Measurements from ENCODE around the gene FILIP1.

The FILIP1 gene

DNA sequence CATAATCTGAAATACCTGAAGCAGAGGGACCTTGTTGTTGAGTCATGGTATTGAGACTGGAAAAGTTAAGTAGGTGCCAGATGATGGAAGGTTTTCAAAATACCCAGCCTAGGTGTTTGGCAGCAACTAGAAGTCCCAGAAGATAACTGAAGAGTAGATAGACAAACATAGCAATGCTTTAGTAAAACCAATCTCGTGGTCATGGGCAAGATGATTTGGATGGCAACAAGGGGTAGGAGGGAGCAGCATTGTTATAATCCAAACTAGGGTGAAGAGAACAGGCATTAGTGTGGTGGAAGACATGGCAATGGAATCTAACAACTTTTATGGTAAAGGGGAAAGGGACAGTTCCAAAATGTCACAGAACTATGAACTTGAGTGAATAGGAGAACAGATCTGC is 2.3 kb downstream of the FILIP1 start:
- DNase-seq, result no peak

DNA sequence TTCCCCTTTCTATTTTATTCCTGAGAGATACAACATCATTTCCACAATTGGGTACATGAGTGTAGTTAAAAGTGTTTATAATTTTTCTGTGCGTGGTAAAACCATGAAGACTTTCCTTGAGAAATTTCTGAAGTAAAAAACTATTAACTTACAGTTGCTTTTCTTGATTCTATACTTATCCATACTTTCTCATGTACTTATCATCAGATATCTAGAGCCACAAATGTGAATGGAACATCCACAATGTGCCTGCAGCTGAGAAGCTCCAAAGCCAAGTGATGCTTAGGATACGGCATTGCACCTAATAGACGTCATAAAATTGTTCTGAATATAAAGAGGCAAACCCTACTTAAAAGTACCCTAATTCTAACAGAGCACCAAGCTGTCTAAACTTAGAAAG is 2.9 kb downstream of the FILIP1 start:
- DNase-seq, result no peak

DNA sequence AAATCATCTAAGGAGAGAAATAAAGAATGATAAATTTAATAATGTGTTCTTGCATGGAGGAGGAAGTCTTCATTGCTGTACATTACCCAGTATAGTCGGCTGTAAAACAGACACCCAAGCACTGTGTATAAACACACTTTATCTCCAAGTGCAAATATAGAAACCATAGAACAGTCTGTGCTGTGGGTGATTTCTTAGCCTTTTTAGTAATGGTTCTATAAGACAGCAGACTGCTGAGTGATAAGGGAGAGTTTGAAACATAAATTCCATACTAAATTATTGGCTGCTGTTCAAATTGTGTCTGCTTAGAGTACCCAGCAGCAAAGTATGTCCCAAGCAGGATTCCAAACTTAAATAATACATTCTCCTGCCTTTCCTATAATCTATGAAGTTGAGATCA is 4.6 kb downstream of the FILIP1 start:
- peak; percentile 18 for DNase-seq

DNA sequence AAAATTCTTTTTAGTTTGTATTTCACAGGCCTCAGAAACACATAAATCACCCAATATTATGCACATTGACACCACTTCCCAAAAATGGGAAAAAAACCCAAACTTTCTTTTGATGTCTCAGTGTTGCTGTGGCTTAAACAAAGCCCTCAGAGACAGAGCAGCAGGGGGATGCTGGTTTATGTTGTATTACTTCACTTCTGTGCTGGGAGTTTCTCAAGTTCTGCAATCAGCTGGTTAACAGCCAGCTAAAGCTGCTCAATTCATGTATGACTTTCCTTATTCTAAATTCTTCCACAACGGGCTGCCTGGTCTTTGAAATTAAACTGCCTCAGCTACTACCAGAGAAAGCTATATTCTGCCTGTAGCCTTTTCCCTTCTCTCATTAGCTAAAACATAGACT is 5.6 kb downstream of the FILIP1 start:
- DNase-seq, result peak; percentile 39

DNA sequence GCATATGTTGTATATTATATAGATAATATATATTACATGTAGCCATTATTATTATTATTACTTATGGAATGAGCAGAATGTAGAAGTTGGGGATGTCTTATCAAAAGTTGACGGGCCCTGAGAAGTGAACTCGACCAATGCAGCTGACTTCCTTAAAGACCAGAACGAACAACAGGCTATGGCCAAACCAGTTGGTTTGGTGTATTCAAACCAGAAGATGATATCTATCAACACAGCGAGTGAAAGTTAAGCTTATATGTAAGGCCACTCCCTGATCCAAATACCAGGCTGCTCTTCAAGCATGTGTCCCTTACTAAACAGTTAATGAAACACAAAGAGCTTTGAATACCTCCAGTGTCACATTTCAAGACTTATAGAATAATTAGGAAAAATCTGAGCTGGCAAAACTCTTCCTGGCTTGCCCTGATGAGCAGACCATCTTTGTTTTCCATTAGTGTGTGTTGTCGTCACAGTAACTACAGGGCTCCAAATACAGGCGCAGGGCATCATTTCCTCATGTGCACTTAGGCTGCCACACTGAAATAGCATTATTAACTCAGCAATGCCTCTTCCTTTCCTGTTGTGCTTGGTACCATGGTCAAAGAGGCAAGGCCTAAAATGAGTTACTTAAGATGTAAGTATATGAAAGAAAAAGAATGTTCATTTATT is 6.6 kb downstream of the FILIP1 start:
- no peak for DNase-seq

DNA sequence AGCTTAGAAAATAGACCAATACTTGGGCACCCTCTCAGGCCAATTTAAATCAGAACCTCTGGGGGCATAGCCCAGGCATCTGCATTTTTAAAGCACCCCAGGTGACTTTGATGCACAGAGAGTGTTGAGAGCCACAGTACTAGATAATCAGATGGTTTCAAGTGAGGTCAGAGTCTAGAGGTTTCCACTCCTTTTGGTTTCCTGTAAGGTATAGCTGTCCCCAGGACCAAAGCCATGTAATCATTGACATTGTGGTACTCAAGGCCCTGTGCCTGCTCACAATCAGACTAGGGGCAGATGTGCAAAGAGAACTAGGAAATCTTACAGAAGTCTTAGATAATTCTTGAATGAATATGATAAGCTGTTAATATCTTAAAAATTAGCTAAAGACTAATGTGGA is 9.1 kb downstream of the FILIP1 start:
- DNase-seq, result no peak

DNA sequence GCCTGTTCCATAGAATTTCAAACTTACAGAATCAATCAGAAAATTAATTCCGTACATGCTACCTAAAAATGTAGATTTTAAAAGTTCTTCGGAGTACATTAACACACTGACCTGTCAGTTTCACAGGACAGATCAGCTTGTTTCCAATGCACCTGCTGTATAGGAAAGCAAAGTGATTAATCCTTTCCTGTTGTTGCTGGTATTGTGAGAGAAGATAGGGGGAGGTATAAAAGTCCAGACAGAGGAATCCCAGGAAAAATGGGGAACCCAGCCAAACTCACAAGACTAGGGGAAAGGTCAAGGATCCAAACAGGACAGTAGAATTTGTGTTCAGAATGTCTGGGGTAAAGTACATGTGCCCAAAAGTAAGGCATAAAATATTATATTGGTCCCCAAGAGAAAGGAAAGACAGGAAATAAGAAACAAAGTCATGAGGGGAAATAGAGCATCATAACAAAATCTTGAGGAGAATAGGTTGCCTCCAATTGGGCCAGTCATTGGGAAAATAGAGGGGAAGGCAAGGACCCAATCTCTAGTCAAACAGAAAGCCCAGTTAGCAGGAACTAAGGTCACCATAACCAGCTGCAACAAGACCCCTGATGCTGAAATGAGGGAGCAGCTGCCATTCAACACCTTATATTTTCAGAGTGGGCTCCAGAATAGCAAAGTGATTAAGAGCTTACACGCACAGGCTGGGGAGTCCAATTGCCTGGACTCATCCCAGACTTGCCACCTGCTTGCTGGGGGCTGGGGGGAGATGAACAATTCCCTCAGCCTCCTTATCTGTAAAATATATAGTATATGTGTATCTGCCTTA is 10.3 kb downstream of the FILIP1 start:
- DNase-seq, result no peak

DNA sequence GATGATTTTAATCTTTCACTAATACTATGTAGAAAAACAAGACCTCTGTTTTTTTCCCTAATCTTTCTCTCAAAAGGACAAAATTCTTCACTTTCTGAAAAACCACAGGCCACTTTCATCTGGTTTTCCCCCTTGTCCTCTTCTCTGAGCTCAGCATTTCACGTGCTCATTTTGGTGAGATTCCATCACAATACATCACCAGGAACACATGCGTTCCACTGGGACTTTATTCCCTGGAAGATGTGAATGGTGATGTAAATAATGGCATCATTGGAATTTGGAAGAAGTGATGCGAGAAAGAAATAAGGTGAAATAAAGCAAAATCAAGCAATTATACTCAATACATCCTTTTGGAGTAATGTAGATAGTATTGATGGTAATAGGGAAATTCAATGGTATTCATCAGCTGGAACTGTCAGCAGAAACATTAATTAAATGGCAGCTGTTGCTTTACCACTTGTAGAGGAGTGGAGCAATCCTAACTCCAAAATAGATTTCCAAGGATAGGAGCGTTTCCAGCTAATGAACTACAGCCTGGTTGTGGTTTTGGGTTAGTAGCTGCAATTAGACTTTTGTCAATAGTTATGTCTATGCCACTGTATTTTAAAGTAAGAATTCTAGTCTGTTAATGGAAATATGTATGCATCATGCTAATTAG is 11.5 kb downstream of the FILIP1 start:
- DNase-seq, result no peak

DNA sequence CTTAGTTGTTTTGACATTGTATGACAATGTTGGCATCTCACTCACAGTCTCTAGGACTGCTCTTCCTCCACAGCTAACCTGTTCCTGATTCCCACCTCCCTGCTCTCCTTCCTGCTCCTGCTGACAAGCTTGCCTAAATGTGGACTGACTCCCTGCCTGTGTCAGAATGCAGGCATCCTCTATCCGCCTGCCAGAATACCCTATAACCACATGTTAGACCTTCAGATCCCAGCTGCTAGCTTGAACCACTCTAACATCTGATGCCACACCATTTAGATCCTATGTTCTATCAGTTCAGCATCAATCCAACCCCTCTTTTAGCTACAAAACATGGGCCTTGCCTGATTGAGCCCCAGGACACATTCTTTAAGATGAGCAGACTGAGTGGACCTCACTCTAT is 12.2 kb downstream of the FILIP1 start:
- no peak for DNase-seq

DNA sequence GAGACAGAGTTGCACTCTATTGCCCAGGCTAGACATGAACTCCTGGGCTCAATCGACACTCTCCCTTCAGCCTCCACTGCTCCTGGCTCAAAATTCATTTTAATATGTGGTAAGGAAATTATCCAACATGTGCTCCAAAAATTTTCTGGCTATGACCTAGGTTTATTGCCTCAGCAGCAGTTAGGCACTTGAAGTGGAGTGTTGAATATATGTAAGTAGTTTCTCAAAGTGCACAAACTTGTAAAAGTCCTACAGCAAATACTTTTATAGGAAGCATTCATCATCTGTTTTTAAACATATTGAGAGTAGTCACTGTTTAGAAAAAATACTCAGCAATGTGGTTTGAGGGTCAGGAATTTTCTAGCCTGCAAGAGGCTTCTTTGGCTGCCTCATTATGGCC is 13.2 kb downstream of the FILIP1 start:
- no peak for DNase-seq

DNA sequence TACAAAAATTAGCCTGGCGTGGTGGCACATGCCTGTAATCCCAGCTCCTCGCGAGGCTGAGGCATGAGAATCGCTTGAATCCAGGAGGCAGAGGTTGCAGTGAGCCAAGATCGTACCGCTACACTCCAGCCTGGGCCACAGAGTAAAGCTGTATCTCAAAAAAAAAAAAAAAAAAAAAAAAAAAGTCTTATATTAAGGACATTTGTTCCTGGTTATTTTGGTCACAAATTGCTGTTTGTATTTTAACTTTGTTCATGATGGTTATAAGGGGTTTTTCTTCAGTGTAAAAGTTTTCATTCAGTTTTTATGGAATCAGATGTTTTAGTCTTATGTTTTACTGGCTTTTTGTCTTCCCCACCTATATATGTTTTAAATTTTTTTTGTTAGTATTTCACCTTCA is 13.9 kb downstream of the FILIP1 start:
- no peak for DNase-seq

DNA sequence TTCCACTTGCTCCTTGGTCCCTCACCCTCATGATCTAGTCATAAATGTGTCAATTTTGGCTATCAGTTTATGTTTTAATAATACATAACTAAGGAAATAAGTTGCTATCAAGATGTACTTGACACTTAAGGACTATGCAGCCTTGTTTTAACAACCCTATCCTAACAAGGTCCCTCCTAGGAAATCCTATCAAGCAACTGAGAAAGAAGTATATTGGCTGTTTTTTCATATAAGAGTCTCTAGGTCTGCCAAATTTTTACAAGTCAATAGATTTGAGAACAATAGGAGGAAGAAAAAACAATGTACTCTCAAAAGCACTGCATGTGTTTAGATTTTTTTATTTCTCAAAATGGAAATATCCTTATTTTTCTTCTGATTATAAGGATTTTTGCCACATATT is 14.7 kb downstream of the FILIP1 start:
- no peak for DNase-seq

DNA sequence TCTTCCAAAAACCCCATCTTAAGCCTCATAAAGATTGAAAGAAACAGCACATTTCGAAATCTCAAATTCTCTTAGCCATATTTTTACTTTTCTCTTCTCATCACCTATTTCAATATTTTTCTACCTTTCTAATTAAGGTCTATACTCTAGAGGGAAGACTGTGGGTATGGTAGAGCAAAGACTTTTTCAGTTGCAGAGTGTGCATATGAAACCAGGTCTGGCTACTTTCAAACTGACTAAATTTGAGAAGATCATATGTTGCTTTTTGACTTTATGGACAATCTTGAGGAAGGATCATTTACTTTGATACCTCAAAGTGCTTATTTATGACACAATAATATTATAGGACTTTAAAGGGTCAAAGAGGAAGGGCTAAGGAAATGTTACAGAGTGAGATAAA is 20.7 kb downstream of the FILIP1 start:
- no peak for DNase-seq

DNA sequence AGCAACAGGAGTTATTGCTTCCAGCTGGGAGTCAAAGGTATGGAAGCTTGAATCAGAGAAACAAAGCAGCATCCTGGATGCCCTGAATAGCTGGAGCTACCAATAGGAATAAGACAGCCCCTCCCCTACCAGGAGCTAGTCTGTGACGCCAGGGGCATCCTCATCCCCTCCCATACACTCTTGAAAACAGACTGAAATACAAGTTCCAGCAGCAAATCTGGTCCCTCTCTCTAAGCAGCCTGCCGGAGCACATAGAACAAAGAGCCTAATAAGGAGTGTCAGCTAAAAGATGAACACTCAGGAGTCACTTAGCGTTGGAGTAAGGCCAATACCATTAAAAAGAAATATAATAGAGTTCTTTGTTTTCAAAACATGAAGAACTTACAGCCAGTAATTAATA is 25.6 kb downstream of the FILIP1 start:
- DNase-seq, result no peak

DNA sequence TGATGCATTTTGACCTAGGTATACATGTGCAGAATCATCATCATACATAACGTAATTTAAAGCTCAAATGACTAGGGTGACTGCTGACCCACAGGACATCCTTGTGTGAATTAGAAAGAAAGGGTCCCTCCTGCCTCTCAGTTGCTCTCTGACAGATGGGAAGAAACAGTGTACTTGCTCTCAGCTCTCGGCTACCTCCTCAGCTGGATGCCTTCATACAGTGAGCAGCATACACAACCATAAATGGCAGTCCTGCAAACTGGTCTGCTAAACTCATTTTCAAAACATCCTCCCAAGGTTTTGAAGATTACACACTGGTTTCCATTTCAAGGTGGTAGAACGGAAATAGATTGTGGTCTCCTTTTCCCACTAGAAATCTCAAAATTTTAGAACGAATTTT is 26.3 kb downstream of the FILIP1 start:
- no peak for DNase-seq

DNA sequence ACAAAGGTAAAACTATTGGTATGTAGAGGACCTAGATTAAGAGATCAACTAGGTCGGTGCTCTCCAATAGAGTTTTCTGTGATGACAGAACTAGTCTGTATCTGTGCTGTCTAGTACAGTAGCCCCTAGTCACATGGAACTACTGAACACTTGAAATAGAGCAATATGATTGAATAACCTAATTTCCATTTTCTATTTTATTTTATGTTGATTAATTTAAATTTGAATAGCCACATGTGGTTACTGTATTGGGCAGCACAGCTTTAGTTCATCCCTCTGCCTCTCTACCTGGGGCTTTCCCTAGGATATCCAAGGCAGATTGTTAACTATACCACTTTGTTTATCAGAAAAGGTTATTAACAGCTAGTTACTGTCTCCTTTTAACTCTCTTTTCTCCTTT is 27.0 kb downstream of the FILIP1 start:
- DNase-seq, result no peak

DNA sequence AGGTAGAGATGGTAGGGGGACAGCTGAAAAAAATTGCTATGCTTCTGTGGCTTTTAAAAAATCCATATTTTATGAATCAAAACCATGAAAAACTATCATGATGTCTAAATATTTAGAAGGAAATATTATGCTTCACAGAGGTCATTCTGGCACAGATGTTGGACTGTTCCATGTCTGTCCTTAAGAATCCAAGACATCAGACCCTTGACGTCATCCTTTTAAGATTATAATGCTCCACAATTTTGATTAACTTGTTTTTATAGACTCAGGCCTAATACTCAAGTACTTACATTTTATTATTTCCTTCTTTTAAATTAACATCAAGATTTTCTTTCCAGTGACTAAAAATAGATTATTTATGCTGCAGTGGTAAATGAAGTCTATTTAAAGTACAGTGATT is 29.7 kb downstream of the FILIP1 start:
- DNase-seq, result no peak

DNA sequence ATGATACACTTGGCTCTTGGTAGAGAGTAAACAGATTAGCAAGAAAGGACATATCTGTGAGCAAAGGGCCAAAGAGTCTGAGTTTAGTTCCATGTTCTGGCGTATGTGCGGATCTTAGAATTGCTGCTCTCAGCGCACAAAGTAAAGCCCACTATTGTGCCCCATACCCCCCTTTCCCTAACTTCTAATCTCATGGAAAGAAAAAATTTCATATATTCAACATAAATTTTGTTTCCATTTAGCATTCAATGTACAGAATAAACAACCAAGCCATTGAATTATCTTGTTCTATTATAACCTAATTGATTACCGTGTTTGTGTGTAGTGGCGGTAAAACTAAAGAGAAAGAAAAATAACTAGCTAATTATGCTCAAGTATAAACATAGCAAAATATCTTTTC is 30.5 kb downstream of the FILIP1 start:
- DNase-seq, result no peak

DNA sequence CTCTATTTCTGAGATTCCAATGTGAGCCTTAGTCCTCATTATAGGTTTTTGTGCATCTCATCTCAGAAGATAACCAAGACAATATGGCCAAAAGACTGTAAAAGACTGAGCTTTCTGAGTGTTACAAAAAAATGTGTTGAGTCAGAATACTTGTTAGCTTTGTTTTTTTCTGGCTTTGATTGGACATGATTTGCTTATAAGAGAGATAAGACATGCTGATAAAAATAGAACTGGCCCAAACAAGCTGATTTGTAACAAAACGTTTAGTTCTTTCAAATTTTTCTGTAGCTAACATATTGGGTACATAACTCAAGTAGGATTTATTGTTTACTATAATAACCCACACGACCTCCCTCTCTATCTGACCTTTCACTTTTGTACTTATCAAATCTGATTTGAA is 32.9 kb downstream of the FILIP1 start:
- DNase-seq, result peak; percentile 16

DNA sequence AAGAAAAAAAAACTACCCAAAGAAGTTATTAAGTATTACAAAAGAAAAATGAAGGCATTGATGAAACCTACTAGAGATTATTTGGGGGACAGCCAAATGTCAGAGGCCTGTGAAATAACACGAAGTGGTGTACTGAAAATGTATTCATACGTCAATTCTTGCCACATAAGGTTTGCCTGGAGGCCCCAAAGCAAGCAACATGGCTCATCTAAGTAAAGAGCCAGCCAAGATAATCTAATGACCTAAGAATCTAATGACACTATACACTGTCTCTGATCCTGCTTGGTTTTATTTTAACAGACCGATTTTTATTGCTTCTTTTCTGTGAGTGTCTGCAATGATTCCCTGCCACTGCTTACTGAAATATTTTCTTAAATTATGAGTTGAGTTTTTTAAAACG is 34.7 kb downstream of the FILIP1 start:
- DNase-seq, result no peak

DNA sequence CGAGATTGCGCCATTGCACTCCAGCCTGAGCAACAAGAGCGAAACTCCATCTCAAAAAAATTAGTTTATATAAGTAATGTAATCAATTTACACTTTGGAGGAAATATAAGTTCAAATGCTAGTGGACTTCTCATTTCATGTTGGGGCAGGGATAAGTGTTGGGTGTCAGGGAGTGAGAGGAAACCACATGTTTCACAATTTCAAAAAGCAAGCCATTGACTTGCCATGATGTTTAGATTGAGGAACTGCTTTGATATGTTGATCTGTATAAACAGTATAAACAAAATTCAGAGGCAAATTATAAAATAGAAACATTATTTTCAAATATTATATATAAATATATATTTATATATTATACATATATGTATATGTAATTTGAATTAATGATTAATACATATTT is 42.7 kb downstream of the FILIP1 start:
- no peak for DNase-seq

DNA sequence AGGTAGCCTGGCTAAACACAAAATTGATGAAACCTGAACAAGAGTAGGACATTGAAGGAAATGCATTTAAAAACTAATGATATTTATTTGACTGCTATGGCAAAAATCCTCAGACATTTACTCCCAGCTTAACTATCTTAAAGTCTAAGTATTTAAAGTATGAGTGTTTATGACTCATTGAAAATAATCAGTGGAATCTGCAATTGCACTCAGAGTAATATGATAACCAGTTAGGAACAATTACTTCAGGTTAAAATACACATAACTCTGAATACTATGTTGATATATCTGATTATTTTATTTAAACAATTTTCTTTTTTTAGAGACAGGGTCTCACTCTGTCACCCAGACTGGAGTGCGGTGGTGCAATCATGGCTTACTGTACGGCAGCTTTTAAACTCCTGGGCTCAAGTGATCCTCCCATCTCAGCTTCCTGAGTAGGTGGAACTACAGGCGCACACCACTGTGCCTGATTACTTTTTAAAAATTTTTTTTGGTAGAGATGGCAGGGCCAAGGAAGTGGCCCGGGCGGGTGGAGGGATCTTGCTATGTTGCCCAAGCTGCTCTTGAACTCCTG is 43.9 kb downstream of the FILIP1 start:
- peak; percentile 40 for DNase-seq

DNA sequence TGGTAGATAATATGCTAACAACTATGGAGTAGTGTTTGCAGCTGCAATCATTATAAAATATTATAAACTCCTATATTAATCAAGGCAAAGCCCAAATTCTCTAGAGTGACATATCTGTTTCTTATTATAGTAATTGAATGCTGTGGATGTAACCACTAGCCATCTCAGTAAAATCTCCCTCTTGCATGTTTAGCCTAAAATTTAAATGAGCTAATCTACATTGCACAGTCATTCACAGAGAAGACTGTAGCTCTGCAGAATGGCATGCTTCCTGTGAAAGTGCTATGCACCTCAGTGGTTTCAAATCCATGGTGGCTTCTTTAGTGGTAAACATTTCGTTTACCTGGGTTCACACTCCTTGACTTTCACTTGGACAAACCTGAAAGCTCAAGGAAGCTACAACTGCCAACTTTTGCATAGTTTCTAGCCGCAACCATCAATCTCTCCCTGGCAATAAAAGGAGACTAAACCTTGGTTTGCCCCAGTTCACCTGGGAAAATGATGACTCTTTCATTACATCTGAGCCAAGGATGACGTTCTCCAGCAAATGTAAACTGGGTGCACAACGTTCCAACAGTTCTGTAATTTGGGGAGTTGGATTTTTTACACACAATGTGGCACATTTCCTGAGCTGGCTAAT is 47.2 kb downstream of the FILIP1 start:
- DNase-seq, result no peak
